ENCODE measurements around the gene MKLN1. TPM values are rescaled to one million over a fixed set of nuclear protein-coding genes. Genes with fewer than 3 reads are reported as not detected.

MKLN1 gene
- total RNA-seq, 2 donors from 2014 or later, result 44.9 to 49.6 TPM

DNA sequence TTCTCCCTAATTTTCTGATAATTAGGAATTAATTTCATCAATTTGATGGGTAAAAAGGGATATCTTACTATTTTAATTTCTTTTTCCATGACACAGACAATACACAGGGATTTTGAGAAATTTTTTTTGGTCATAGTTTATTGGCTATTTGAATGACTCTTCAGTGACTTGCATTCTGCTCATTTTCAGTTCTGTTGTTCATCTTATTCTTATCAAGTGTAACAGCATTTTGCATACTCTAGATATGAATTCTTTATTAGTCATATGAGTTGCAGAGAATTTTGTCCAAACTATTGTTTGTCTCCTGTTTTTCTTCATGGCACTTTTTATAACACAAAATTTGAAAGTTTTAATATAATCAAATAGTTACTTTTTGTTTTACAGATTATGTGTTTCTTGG lies 41.7 kb downstream of the MKLN1 start:
- peak overlapping the region in 1 of 2 donors; percentile 4 for H3K4me3 Mint-ChIP-seq
- no peaks in the 10 kb centered on the region for H3K27me3 Mint-ChIP-seq (ENCODE audit: low read depth)
- peaks cover 79% of the 10 kb centered on the region for H3K4me1 Mint-ChIP-seq (ENCODE audit: low read depth)
- H3K27ac Mint-ChIP-seq, result peak overlapping the region; percentile 68
- DNase-seq, result no peak
- peak; percentile 52 to 53 for ATAC-seq (replicated peaks in 1 of 2)
- peaks cover 2% of the 10 kb centered on the region in 2 donors for H3K36me3 Mint-ChIP-seq (ENCODE audit: insufficient read depth in 2 of 2)
- H3K9me3 Mint-ChIP-seq, result peaks cover 2% of the 10 kb centered on the region in 2 donors

DNA sequence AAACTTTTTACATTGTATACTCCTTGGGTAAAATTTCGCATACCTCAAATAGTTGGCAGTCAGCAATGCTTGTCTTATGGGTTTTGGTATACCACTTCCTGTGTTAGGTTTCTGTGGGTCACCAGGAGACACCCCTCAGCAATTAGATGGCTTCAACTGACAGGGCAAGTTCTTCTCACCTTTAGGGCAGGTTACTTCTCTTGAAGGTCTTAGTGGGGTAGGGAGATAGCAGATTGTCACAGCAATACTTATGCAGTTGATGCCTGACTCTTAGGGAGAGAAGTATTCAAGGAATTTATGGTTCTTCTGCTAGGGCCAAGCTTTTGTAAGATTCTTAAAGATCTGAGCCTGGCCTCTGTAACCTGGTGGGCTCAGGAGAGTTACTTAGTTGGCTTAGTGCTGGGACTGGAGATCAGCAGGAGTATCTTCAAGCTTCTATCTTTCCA lies 42.9 kb downstream of the MKLN1 start:
- Mint-ChIP-seq H3K4me1 (ENCODE audit: low read depth) (peaks cover 67% of the 10 kb centered on the region), H3K27me3 (ENCODE audit: low read depth) (no peaks in the 10 kb centered on the region), H3K36me3 (ENCODE audit: insufficient read depth in 2 of 2) (peaks cover 2 to 4% of the 10 kb centered on the region in 2 donors), H3K4me3 (no peak overlapping the region), H3K27ac (no peak overlapping the region), H3K9me3 (peaks cover 2% of the 10 kb centered on the region in 2 donors)
- DNase-seq, result peak; percentile 39 to 52
- ATAC-seq (replicated peaks in 1 of 2), result peak; percentile 64 to 80

DNA sequence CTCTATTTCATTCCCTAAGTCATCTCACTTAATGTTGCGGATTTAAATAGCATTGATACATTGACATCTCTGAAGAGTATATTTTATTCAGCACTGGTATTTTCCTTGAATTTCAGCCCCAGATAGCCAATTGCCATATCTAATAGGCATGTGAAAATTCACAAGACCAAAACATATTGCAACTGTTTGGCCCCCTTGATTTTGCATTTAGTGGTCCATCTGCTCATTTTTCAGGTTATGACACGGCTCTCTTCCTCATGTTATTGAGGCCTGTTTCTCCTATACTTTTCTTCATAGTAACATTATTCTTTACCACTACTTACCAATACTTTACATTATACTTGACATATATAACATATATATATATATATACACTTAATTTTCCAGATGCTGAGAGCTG lies 43.7 kb downstream of the MKLN1 start:
- no peaks in the 10 kb centered on the region for H3K27me3 Mint-ChIP-seq (ENCODE audit: low read depth)
- peaks cover 59% of the 10 kb centered on the region for H3K4me1 Mint-ChIP-seq (ENCODE audit: low read depth)
- H3K27ac Mint-ChIP-seq, result no peak overlapping the region
- H3K36me3 Mint-ChIP-seq (ENCODE audit: insufficient read depth in 2 of 2), result peaks cover 2 to 4% of the 10 kb centered on the region in 2 donors
- no peak for DNase-seq
- ATAC-seq (replicated peaks in 1 of 2), result no peak
- peaks cover 2% of the 10 kb centered on the region in 2 donors for H3K9me3 Mint-ChIP-seq
- no peak overlapping the region for H3K4me3 Mint-ChIP-seq

DNA sequence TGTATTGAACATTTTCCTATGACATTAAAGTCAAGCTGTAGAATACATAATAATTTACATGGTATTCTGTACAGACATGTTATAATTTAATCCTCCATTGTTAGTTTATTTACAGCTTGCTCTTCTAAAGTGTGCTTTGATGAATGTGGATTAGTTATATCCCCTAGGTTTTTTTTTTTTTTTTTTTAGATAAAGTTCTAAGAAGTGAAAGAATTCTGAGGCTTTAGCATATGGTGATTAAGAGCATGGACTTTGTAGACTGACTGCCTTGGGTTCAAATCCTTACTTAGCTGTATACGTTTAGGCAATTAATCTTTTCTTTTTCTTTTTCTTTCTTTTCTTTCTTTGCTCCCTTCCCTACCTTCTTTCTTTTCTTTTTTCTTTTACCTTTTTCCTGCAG lies 44.9 kb downstream of the MKLN1 start:
- H3K9me3 Mint-ChIP-seq, result peaks cover 2% of the 10 kb centered on the region in 2 donors
- no peak for ATAC-seq (replicated peaks in 1 of 2)
- H3K27ac Mint-ChIP-seq, result peak overlapping the region; percentile 50
- peaks cover 2 to 4% of the 10 kb centered on the region in 2 donors for H3K36me3 Mint-ChIP-seq (ENCODE audit: insufficient read depth in 2 of 2)
- DNase-seq, result no peak
- no peak overlapping the region for H3K4me3 Mint-ChIP-seq
- H3K27me3 Mint-ChIP-seq (ENCODE audit: low read depth), result no peaks in the 10 kb centered on the region
- H3K4me1 Mint-ChIP-seq (ENCODE audit: low read depth), result peaks cover 47% of the 10 kb centered on the region

- H3K36me3 Mint-ChIP-seq (ENCODE audit: insufficient read depth in 2 of 2), result peaks cover 0 to 1% of the 10 kb centered on the region in 2 donors
- H3K27ac Mint-ChIP-seq, result no peak overlapping the region
- H3K9me3 Mint-ChIP-seq, result no peaks in the 10 kb centered on the region
- H3K4me1 Mint-ChIP-seq (ENCODE audit: low read depth), result peaks cover 26% of the 10 kb centered on the region
- no peak for DNase-seq
- no peak overlapping the region for H3K4me3 Mint-ChIP-seq
- no peak for ATAC-seq (replicated peaks in 1 of 2)
- H3K27me3 Mint-ChIP-seq (ENCODE audit: low read depth), result no peaks in the 10 kb centered on the region
Measured at GRCh38 chr7:131374821-131375220, 47.1 kb downstream of the MKLN1 start.

DNA sequence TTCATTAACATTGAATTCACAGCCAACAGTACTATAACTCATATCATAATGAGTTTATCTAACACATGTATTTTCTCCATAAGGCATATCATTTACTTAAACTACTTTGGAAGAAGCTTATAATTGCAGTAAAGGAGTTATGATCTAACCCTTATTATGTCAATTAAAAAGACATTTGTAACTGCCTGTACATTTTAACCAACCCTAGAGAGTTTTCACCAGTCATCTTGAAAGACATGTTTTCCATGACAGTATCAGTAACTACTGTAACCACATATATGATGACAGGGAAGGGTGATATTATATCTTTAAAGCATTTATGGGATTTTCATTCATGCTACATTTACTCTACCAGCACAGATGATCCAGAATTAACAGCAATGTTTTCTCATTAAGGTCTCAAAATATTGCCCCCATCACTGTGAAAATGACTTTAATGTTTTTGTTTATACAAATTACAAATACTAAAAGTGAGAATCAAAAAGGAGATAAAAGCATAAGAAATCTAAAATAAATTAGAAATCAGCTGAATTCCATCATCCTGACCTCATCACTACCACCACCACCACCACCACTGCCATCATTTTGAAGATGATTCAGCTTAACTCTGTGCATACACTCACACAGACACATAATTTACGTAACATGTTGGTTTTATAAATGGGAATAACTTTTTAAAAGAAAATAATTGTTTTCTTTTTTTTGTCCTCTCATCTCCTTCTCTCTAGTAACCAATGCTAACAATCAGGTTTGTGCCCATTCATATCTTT lies 53.6 kb downstream of the MKLN1 start:
- peak overlapping the region; percentile 28 for H3K27ac Mint-ChIP-seq
- ATAC-seq (replicated peaks in 1 of 2), result peak; percentile 64 to 82

DNA sequence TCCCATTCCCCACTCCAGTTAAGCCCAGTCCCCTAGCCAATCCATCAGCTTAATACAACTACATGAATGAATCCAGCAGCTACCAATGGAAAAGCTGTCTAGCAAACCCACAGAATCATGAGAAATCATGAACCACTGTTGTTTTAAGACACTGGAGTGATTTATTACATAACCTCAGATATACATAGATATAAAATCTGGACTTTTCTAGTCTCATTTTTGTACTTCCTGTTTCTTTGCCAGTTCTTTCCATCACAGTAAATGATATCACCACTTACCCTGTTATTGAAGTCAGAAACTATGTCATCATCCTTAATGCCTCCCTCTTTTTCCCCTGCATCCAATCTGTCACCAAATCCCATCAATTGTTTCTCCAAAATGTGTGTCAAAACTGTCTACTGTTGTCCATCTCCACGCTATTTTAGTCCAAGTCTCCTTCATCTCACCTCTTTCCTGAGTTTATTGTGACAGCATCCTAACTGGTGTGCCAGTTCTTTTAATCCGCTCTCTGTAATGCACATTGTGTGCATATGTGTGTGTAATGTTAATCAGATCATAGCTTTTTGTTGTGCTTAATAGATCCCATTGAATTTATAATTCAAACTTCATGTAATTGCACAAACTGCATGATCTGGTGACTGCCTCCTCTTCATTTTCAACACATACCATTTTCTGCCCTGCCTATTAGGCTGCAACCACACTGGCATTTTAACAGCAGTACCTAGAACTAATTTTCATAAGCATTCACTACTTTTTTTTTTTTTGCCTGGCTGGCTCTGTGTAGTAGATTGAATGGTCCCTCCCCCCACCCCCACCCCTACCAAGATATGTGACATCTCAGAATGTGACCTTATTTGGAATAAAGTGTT lies 56.0 kb downstream of the MKLN1 start:
- H3K27ac Mint-ChIP-seq, result peak overlapping the region; percentile 16
- H3K9me3 Mint-ChIP-seq, result peaks cover 0 to 2% of the 10 kb centered on the region in 2 donors
- H3K4me3 Mint-ChIP-seq, result no peak overlapping the region
- H3K4me1 Mint-ChIP-seq (ENCODE audit: low read depth), result peaks cover 32% of the 10 kb centered on the region
- no peak for DNase-seq
- no peaks in the 10 kb centered on the region for H3K27me3 Mint-ChIP-seq (ENCODE audit: low read depth)
- ATAC-seq (replicated peaks in 1 of 2), result peak in 1 of 2 donors; percentile 42
- H3K36me3 Mint-ChIP-seq (ENCODE audit: insufficient read depth in 2 of 2), result no peaks in the 10 kb centered on the region

More for the DNA sequence above, 53.6 kb downstream of the MKLN1 start:
- no peak for DNase-seq
- H3K27me3 Mint-ChIP-seq (ENCODE audit: low read depth), result no peaks in the 10 kb centered on the region
- H3K4me3 Mint-ChIP-seq, result no peak overlapping the region
- H3K9me3 Mint-ChIP-seq, result peaks cover 0 to 2% of the 10 kb centered on the region in 2 donors
- no peaks in the 10 kb centered on the region for H3K36me3 Mint-ChIP-seq (ENCODE audit: insufficient read depth in 2 of 2)
- peaks cover 32% of the 10 kb centered on the region for H3K4me1 Mint-ChIP-seq (ENCODE audit: low read depth)

- H3K27ac Mint-ChIP-seq, result no peak overlapping the region
- no peak for DNase-seq
Measured at GRCh38 chr7:131384286-131384635, 56.6 kb downstream of the MKLN1 start.

GRCh38 chr7:131385039-131385605 lies 57.4 kb downstream of the MKLN1 start:
- ATAC-seq (replicated peaks in 1 of 2) (no peak), DNase-seq (no peak)
- Mint-ChIP-seq H3K9me3 (peaks cover 0 to 2% of the 10 kb centered on the region in 2 donors), H3K36me3 (ENCODE audit: insufficient read depth in 2 of 2) (no peaks in the 10 kb centered on the region), H3K4me3 (no peak overlapping the region), H3K4me1 (ENCODE audit: low read depth) (peaks cover 29% of the 10 kb centered on the region), H3K27me3 (ENCODE audit: low read depth) (no peaks in the 10 kb centered on the region), H3K27ac (no peak overlapping the region)

More at GRCh38 chr7:131384286-131384635, 56.6 kb downstream of the MKLN1 start:
- Mint-ChIP-seq H3K9me3 (peaks cover 0 to 2% of the 10 kb centered on the region in 2 donors), H3K27me3 (ENCODE audit: low read depth) (no peaks in the 10 kb centered on the region), H3K36me3 (ENCODE audit: insufficient read depth in 2 of 2) (no peaks in the 10 kb centered on the region), H3K4me1 (ENCODE audit: low read depth) (peaks cover 32% of the 10 kb centered on the region), H3K4me3 (no peak overlapping the region)
- no peak for ATAC-seq (replicated peaks in 1 of 2)

GRCh38 chr7:131388126-131388525 lies 60.5 kb downstream of the MKLN1 start:
- ATAC-seq (replicated peaks in 1 of 2) (no peak), DNase-seq (no peak)
- H3K4me3 Mint-ChIP-seq, result no peak overlapping the region
- H3K36me3 Mint-ChIP-seq (ENCODE audit: insufficient read depth in 2 of 2), result peaks cover 0 to 5% of the 10 kb centered on the region in 2 donors
- H3K9me3 Mint-ChIP-seq, result no peaks in the 10 kb centered on the region
- H3K27me3 Mint-ChIP-seq (ENCODE audit: low read depth), result no peaks in the 10 kb centered on the region
- H3K27ac Mint-ChIP-seq, result no peak overlapping the region
- H3K4me1 Mint-ChIP-seq (ENCODE audit: low read depth), result peaks cover 9% of the 10 kb centered on the region

GRCh38 chr7:131390275-131390674 lies 62.6 kb downstream of the MKLN1 start:
- Mint-ChIP-seq H3K27me3 (ENCODE audit: low read depth) (no peaks in the 10 kb centered on the region), H3K9me3 (no peaks in the 10 kb centered on the region), H3K27ac (no peak overlapping the region), H3K36me3 (ENCODE audit: insufficient read depth in 2 of 2) (peaks cover 0 to 5% of the 10 kb centered on the region in 2 donors), H3K4me1 (ENCODE audit: low read depth) (no peaks in the 10 kb centered on the region), H3K4me3 (no peak overlapping the region)
- DNase-seq (no peak), ATAC-seq (replicated peaks in 1 of 2) (no peak)

DNA sequence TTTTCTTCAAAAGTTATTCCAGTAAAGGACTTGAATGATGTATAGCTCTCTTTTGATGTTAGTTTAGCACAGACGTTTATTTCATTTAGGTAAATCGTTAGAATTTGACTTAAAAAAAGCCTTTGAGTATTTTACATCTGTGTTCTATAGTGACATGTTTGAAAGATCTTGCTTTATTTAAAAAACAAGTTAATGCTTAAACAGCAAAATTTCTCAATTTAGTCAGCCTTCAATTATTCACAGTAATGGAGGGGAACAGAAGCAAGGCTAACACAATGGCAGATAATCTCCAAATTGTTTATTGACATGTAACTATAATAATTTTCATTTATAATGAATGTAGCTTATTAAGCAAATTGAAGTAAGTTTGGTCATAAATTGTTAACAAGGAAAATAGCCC lies 63.5 kb downstream of the MKLN1 start:
- no peak overlapping the region for H3K27ac Mint-ChIP-seq
- no peak for DNase-seq
- H3K4me1 Mint-ChIP-seq (ENCODE audit: low read depth), result no peaks in the 10 kb centered on the region
- peaks cover 0 to 5% of the 10 kb centered on the region in 2 donors for H3K36me3 Mint-ChIP-seq (ENCODE audit: insufficient read depth in 2 of 2)
- no peak overlapping the region for H3K4me3 Mint-ChIP-seq
- H3K9me3 Mint-ChIP-seq, result no peaks in the 10 kb centered on the region
- no peaks in the 10 kb centered on the region for H3K27me3 Mint-ChIP-seq (ENCODE audit: low read depth)
- ATAC-seq (replicated peaks in 1 of 2), result no peak

GRCh38 chr7:131400681-131401176 lies 73.1 kb downstream of the MKLN1 start:
- DNase-seq, result no peak
- Mint-ChIP-seq H3K4me1 (ENCODE audit: low read depth) (no peaks in the 10 kb centered on the region), H3K9me3 (peaks cover 2% of the 10 kb centered on the region in 2 donors), H3K4me3 (no peak overlapping the region), H3K27ac (no peak overlapping the region), H3K36me3 (ENCODE audit: insufficient read depth in 2 of 2) (peaks cover 14 to 34% of the 10 kb centered on the region in 2 donors), H3K27me3 (ENCODE audit: low read depth) (no peaks in the 10 kb centered on the region)
- no peak for ATAC-seq (replicated peaks in 1 of 2)

Measured in activated T-cell treated with anti-CD3 and anti-CD28 coated beads, Interleukin-2, amount 50 U/mL, for 72 hours (primary cell).